H1 (cell line): ENCODE data around the gene MBP. TPM values are rescaled to one million over a fixed set of nuclear protein-coding genes. Genes with fewer than 3 reads are reported as not detected.

Experiments used
- CTCF ChIA-PET: fragments of 300-600 bp; sonication (Branson Sonifier 250); formaldehyde crosslinking; loops from one replicate; lab custom pipeline; 2021; ENCODE audit not compliant: partially characterized antibody; lab: Charles Lee
- POLR2A ChIA-PET: fragments of 300-600 bp; sonication (Branson Sonifier 250); formaldehyde crosslinking; loops from one replicate; lab custom pipeline; 2021; ENCODE audit warnings: inconsistent platforms; ENCODE audit not compliant: partially characterized antibody; lab: Charles Lee
- DNase-seq, 2 experiments: peaks; one replicate each; pipeline versions ENCODE4 v3.0.0 to v3.0.0-alpha.2; 2010 to 2022; ENCODE audit warnings: low spot score in 2 of 2, low read depth in 1 of 2, mixed read lengths in 1 of 2
- FAIRE-seq: peaks from 2 replicates; lab custom pipeline; 2011; peaks lifted over from hg19 to GRCh38; lab: Jason Lieb, UNC
- H2AFZ ChIP-seq: 2 replicates; pipeline ENCODE4 v1.8.1; 2012; ENCODE audit warnings: low read length, inconsistent platforms
- H2AK5ac ChIP-seq: 2 replicates; pipeline ENCODE4 v1.6.1; 2013; ENCODE audit warnings: low read depth, low read length
- H2BK120ac ChIP-seq: replicated peaks from 2 replicates; pipeline ENCODE3; 2013; ENCODE audit warnings: low read depth, low read length, inconsistent platforms
- H2BK12ac ChIP-seq: 2 replicates; pipeline ENCODE4 v1.6.1; 2013; ENCODE audit warnings: low read depth, low read length
- H2BK15ac ChIP-seq: 2 replicates; pipeline ENCODE4 v1.6.1; 2013; ENCODE audit warnings: low read length
- H2BK20ac ChIP-seq: 2 replicates; pipeline ENCODE4 v1.6.1; 2013; ENCODE audit warnings: low read length
- H2BK5ac ChIP-seq: 2 replicates; pipeline ENCODE4 v1.6.1; 2013; ENCODE audit warnings: low read depth, low read length
- H3K14ac ChIP-seq: 2 replicates; pipeline ENCODE4 v1.6.1; 2013; ENCODE audit warnings: inconsistent platforms; ENCODE audit not compliant: insufficient read length
- H3K18ac ChIP-seq: 2 replicates; pipeline ENCODE4 v1.6.1; 2013; ENCODE audit warnings: low read length; ENCODE audit errors: extremely low read depth
- H3K23ac ChIP-seq: 2 replicates; pipeline ENCODE4 v1.6.1; 2013; ENCODE audit warnings: inconsistent platforms; ENCODE audit not compliant: insufficient read length
- H3K23me2 ChIP-seq: 2 replicates; pipeline ENCODE4 v1.6.1; 2013; ENCODE audit warnings: low read depth, low read length
- H3K27ac ChIP-seq: 2 replicates; pipeline ENCODE4 v1.6.1; 2011; ENCODE audit warnings: low read depth, low read length, inconsistent platforms
- H3K27me3 ChIP-seq, 4 experiments: replicated peaks in 1 of 4; 1 replicate in 1 of 4; 2 replicates in 3 of 4; pipeline versions ENCODE4 v1.6.1 to v1.8.1; 2011 to 2013; ENCODE audit warnings: low read length in 3 of 4, mild to moderate bottlenecking in 3 of 4, inconsistent platforms in 2 of 4, mixed read lengths in 2 of 4, moderate library complexity in 1 of 4; ENCODE audit not compliant: control insufficient read depth in 3 of 4, insufficient read depth in 3 of 4; ENCODE audit errors: extremely low read depth in 1 of 4
- H3K36me3 ChIP-seq, 4 experiments: 2 replicates each; pipeline versions ENCODE4 v1.6.1 to v1.8.1; 2011 to 2013; ENCODE audit warnings: mild to moderate bottlenecking in 4 of 4, low read length in 3 of 4, moderate library complexity in 2 of 4, control low read depth in 1 of 4, inconsistent platforms in 1 of 4; ENCODE audit not compliant: insufficient read depth in 4 of 4, control insufficient read depth in 2 of 4
- H3K4ac ChIP-seq: replicated peaks from 2 replicates; pipeline ENCODE3; 2013; ENCODE audit warnings: low read length, low read depth, mixed read lengths, inconsistent platforms; ENCODE audit not compliant: insufficient read length
- H3K4me1 ChIP-seq, 4 experiments: replicated peaks in 1 of 4; 1 replicate in 1 of 4; 2 replicates in 3 of 4; pipeline versions ENCODE4 v1.6.1 to v1.8.1; 2011 to 2013; ENCODE audit warnings: low read length in 3 of 4, inconsistent platforms in 2 of 4, mixed read lengths in 1 of 4; ENCODE audit not compliant: insufficient read depth in 4 of 4, control insufficient read depth in 3 of 4
- H3K4me2 ChIP-seq, 2 experiments: 2 replicates each; pipeline versions ENCODE4 v1.6.1 to v1.8.1; 2011 to 2013; ENCODE audit warnings: low read depth in 2 of 2, low read length in 2 of 2, control low read depth in 1 of 2, inconsistent platforms in 1 of 2, mild to moderate bottlenecking in 1 of 2; ENCODE audit not compliant: insufficient read depth in 1 of 2
- H3K4me3 ChIP-seq, 4 experiments: fragments of 200-600, 300-600 bp in 1 of 4; sonication (generic), shearing (Covaris generic), sonication (Bioruptor Twin) in 1 of 4; 2 replicates each; pipeline versions ENCODE4 v1.5.1 to v1.8.1; 2011 to 2016; ENCODE audit warnings: low read length in 4 of 4, low read depth in 3 of 4, control low read depth in 2 of 4, inconsistent platforms in 2 of 4, mild to moderate bottlenecking in 2 of 4, mixed read lengths in 1 of 4, moderate library complexity in 1 of 4; ENCODE audit not compliant: insufficient read depth in 2 of 4; ENCODE audit errors: extremely low read depth in 1 of 4
- H3K56ac ChIP-seq: replicated peaks from 2 replicates; pipeline ENCODE3; 2013; ENCODE audit warnings: low read depth, mild to moderate bottlenecking, mixed read lengths, low read length, inconsistent platforms; ENCODE audit not compliant: insufficient read length
- H3K79me1 ChIP-seq: 2 replicates; pipeline ENCODE4 v1.6.1; 2013; ENCODE audit warnings: low read depth, low read length, control low read depth
- H3K79me2 ChIP-seq, 2 experiments: 2 replicates each; pipeline versions ENCODE4 v1.6.1 to v1.8.1; 2012 to 2013; ENCODE audit warnings: low read length in 2 of 2, mild to moderate bottlenecking in 2 of 2, inconsistent platforms in 1 of 2; ENCODE audit not compliant: insufficient read depth in 2 of 2, control insufficient read depth in 1 of 2
- H3K9ac ChIP-seq, 4 experiments: replicated peaks in 1 of 4; 1 replicate in 1 of 4; 2 replicates in 3 of 4; pipeline versions ENCODE4 v1.6.1 to v1.8.1; 2011 to 2013; ENCODE audit warnings: low read depth in 3 of 4, low read length in 3 of 4, control low read depth in 2 of 4, mild to moderate bottlenecking in 2 of 4, moderate library complexity in 2 of 4, inconsistent platforms in 1 of 4; ENCODE audit errors: extremely low read depth in 1 of 4
- H3K9me3 ChIP-seq, 2 experiments: 2 replicates each; pipeline versions ENCODE4 v1.6.1 to v1.8.1; 2012 to 2013; ENCODE audit warnings: mild to moderate bottlenecking in 2 of 2, moderate library complexity in 2 of 2, control low read depth in 1 of 2, inconsistent platforms in 1 of 2, low read depth in 1 of 2, low read length in 1 of 2, mixed read lengths in 1 of 2; ENCODE audit not compliant: insufficient read depth in 2 of 2
- H4K20me1 ChIP-seq, 2 experiments: replicated peaks in 1 of 2; 2 replicates each; pipeline versions ENCODE3 to v1.8.1; 2011 to 2013; ENCODE audit warnings: inconsistent platforms in 2 of 2, low read length in 2 of 2, mild to moderate bottlenecking in 1 of 2; ENCODE audit not compliant: insufficient read depth in 2 of 2, control insufficient read depth in 1 of 2
- H4K5ac ChIP-seq: 2 replicates; pipeline ENCODE4 v1.6.1; 2013; ENCODE audit warnings: low read length, low read depth, mixed read lengths, inconsistent platforms; ENCODE audit not compliant: insufficient read length
- H4K8ac ChIP-seq: 2 replicates; pipeline ENCODE4 v1.8.0; 2013; ENCODE audit warnings: mild to moderate bottlenecking, moderate library complexity, low read length, inconsistent platforms; ENCODE audit not compliant: insufficient read depth; ENCODE audit errors: extremely low read depth
- H4K91ac ChIP-seq: replicated peaks from 2 replicates; pipeline ENCODE3; 2013; ENCODE audit warnings: low read length, mixed read lengths, inconsistent platforms; ENCODE audit not compliant: insufficient read length
- E2F6 ChIP-seq: IDR thresholded peaks from 2 replicates; pipeline ENCODE4 v1.6.1; 2012; ENCODE audit warnings: inconsistent platforms
- FOSL1 ChIP-seq: IDR thresholded peaks from 2 replicates; pipeline ENCODE4 v1.6.1; 2011; ENCODE audit warnings: mild to moderate bottlenecking, low read depth, low read length, moderate library complexity; ENCODE audit not compliant: insufficient read depth
- HDAC2 ChIP-seq, 2 experiments: fragments of 300-600 bp in 1 of 2; sonication (generic) in 1 of 2; IDR thresholded peaks; 2 replicates each; pipeline ENCODE4 v1.6.1; 2011 to 2012; ENCODE audit warnings: low read depth in 2 of 2, low read length in 2 of 2, mild to moderate bottlenecking in 2 of 2, moderate library complexity in 2 of 2, borderline replicate concordance in 1 of 2, inconsistent platforms in 1 of 2
- JUND ChIP-seq: IDR thresholded peaks from 2 replicates; pipeline ENCODE4 v1.6.1; 2011; ENCODE audit warnings: mild to moderate bottlenecking, improper control_type of control experiment, low read length
- MAX ChIP-seq: IDR thresholded peaks from 2 replicates; pipeline ENCODE4 v1.6.1; 2012; ENCODE audit warnings: inconsistent platforms
- POU5F1 ChIP-seq: IDR thresholded peaks from 2 replicates; pipeline ENCODE4 v1.6.1; 2011; ENCODE audit warnings: low read depth, mild to moderate bottlenecking, low read length, moderate library complexity
- RBBP5 ChIP-seq: IDR thresholded peaks from 2 replicates; pipeline ENCODE4 v1.7.1; 2012; ENCODE audit warnings: low read depth, mild to moderate bottlenecking, inconsistent platforms, low read length, moderate library complexity, borderline replicate concordance
- RXRA ChIP-seq: IDR thresholded peaks from 2 replicates; pipeline ENCODE4 v1.6.1; 2011; ENCODE audit warnings: low read depth, mild to moderate bottlenecking, low read length, moderate library complexity; ENCODE audit not compliant: insufficient read depth
- SP4 ChIP-seq: IDR thresholded peaks from 2 replicates; pipeline ENCODE4 v1.6.1; 2012; ENCODE audit warnings: low read length, inconsistent platforms
- TCF12 ChIP-seq: IDR thresholded peaks from 2 replicates; pipeline ENCODE4 v1.6.1; 2011; ENCODE audit warnings: low read depth, mild to moderate bottlenecking, low read length
- ZNF274 ChIP-seq: IDR thresholded peaks from 2 replicates; pipeline ENCODE4 v1.7.0; 2012; ENCODE audit warnings: low read length, borderline replicate concordance; ENCODE audit errors: extremely low read depth
- WGBS, 2 experiments: shearing (Covaris generic) in 1 of 2; methylation state at CpG; one replicate each; pipeline versions ENCODE4 v1.1.6 to v1.1.7; 2013 to 2015; ENCODE audit warnings: low lambda C conversion rate in 2 of 2, mixed read lengths in 2 of 2, inconsistent platforms in 1 of 2, low coverage in 1 of 2, missing lambda C conversion rate in 1 of 2; ENCODE audit not compliant: insufficient replicate concordance in 2 of 2, insufficient coverage in 1 of 2, insufficient read length in 1 of 2; ENCODE audit errors: extremely low coverage in 1 of 2, missing lambda C conversion rate in 1 of 2; 5-methylcytosine and 5-hydroxymethylcytosine counted together
- polyA plus RNA-seq, 7 experiments: library from polyadenylated mRNA; depleted of rRNA in 3 of 7; stranded (reverse) in 5 of 7; unstranded in 2 of 7; fragments of >200 nt in 5 of 7; fragments of 200-250 nt in 2 of 7; gene quantifications; 1 replicate in 5 of 7; 2 replicates in 1 of 7; 4 replicates in 1 of 7; pipeline versions ENCODE4 v1.2.1 to v1.2.3, GENCODE V29; 2011 to 2013; ENCODE audit warnings: missing spikeins in 2 of 7, mixed read lengths in 2 of 7
- total RNA-seq: library from RNA; stranded (reverse); fragmentation: NEBNext Ultra II Directional; extraction: Animal tissue kit (Norgen Biotek cat#: 25700); gene quantifications from 2 replicates; pipeline ENCODE4 v1.2.1, GENCODE V29; 2021

Gene MBP
- total and polyA plus RNA-seq, 2 of the 8 experiments (the other 6 are each of a cell fraction or from before 2014, with no cell fraction given), result 7.7 to 19.2 TPM

- Histone ChIP-seq H3K79me2 (no peaks in the 10 kb centered on the region), H3K9me3 (no peaks in the 10 kb centered on the region), H3K4me1 (peaks cover 7 to 24% (median 12%) of the 10 kb centered on the region in 4 experiments), H3K79me1 (no peaks in the 10 kb centered on the region; the same call in 1 of the 2 replicates), H2BK12ac (no peak overlapping the region), H2AK5ac (no peak overlapping the region), H4K91ac (no peak overlapping the region), H3K4me3 (no peak overlapping the region), H3K14ac (no peak overlapping the region), H3K36me3 (no peaks in the 10 kb centered on the region), H3K18ac (no peak overlapping the region), H3K9ac (no peak overlapping the region), H3K23me2 (peaks cover 2% of the 10 kb centered on the region; the same call in 1 of the 2 replicates), H3K27me3 (no peaks in the 10 kb centered on the region), H3K27ac (no peak overlapping the region), H4K20me1 (peaks cover 0 to 3% of the 10 kb centered on the region in 2 experiments), H4K5ac (no peak overlapping the region), H3K23ac (no peak overlapping the region), H4K8ac (no peak overlapping the region; the same call in 1 of the 2 replicates), H3K56ac (no peak overlapping the region), H2BK5ac (no peak overlapping the region), H2AFZ (no peak overlapping the region), H2BK15ac (no peak overlapping the region), H2BK120ac (no peak overlapping the region), H2BK20ac (no peak overlapping the region), H3K4ac (no peak overlapping the region), H3K4me2 (no peak overlapping the region)
- FAIRE-seq, result no peak
- DNase-seq, result no peak
- ChIA-PET POLR2A (no interaction called here), CTCF (interaction anchor here (1.6 to 4.3 kb wide), 4 partner anchors 10 to 68 kb away, joined by 4 to 27 read pairs (median 6); no protein-coding TSS in a partner anchor)
- WGBS, 2 experiments, result 92% methylated on average over 14 of the region's 14 CpGs; no CpG with 5 or more reads in 1 of the 2 experiments
- no peak for TF ChIP-seq TCF12
- no peak for TF ChIP-seq JUND
- no peak for TF ChIP-seq MAX
- no peak for TF ChIP-seq POU5F1
- no peak for TF ChIP-seq FOSL1
- TF ChIP-seq RBBP5, result no peak
- TF ChIP-seq RXRA, result no peak
- TF ChIP-seq ZNF274, result no peak
- TF ChIP-seq SP4, result no peak
- no peak for TF ChIP-seq E2F6
- TF ChIP-seq HDAC2 (IDR thresholded peaks at IDR 0.05; ENCODE audit: borderline replicate concordance in 1 of 2, low read depth in 2 of 2, low read length in 2 of 2), result no peak
Measured at GRCh38 chr18:77051581-77052296, 80.8 kb downstream of the MBP start.
